C4-2B (cell line): Measurements from ENCODE around the gene TSSC4.
A peak's percentile ranks its signal among the peaks of the same experiment; 100 is the strongest.

Experiments used
- H3K27ac ChIP-seq: fragments of 450-650 bp; 2 replicates; pipeline ENCODE4 v1.5.1; 2017
- CTCF ChIP-seq: fragments of 450-650 bp; conservative IDR thresholded peaks from 2 replicates; pipeline ENCODE4 v1.5.1; 2017; ENCODE audit warnings: mild to moderate bottlenecking
- ZFX ChIP-seq: fragments of 450-650 bp; IDR thresholded peaks from 2 replicates; pipeline ENCODE4 v1.6.1; 2017

The TSSC4 gene

GRCh38 chr11:2400762-2401435 lies 349 bp downstream of the TSSC4 start:
- H3K27ac ChIP-seq = peak overlapping the region; percentile 89
- TF ChIP-seq ZFX (peak; percentile 98; the same call in 1 of the 2 replicates), CTCF (no peak)

DNA sequence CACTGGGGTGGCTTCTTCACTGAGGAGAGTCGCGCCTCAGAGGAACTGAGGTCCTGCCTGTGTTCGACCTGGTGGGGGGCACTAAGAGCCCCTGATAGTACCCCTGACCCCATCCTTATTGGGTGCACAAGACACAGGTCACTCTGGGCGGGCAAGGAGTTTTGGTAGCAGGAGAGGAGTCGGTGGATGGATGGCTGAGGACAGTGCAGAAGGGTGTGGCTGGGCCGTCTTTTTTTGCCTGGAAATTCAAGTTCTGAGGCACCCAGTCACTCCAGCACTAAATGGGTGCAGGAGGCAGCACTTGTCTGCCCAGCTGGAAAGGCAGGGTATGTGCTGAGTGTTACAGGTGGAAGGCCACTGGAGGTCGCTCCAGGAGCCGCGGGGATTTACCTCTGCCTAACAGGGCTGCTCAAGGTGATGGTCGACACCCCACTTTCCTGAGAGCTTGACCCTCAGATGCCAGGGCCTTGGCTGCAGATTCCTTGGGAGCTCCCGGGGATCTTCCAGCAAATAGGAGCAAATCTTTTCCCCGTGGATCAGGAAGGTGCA lies 960 bp downstream of the TSSC4 start:
- H3K27ac ChIP-seq = peak overlapping the region; percentile 89
- TF ChIP-seq ZFX = no peak
- no peak for TF ChIP-seq CTCF

- TF ChIP-seq CTCF = no peak
- TF ChIP-seq ZFX = no peak
- H3K27ac ChIP-seq = peak overlapping the region; percentile 89; the same call in 1 of the 2 replicates
Observed at GRCh38 chr11:2402106-2402505, 1.6 kb downstream of the TSSC4 start.

- TF ChIP-seq ZFX (no peak), CTCF (no peak)
- no peak overlapping the region for H3K27ac ChIP-seq
Observed at GRCh38 chr11:2402890-2403645, 2.5 kb downstream of the TSSC4 start.

- no peak overlapping the region for H3K27ac ChIP-seq
- TF ChIP-seq ZFX (no peak), CTCF (no peak)
Observed at GRCh38 chr11:2404735-2405196, 4.2 kb downstream of the TSSC4 start.

- no peak overlapping the region for H3K27ac ChIP-seq
- TF ChIP-seq CTCF (no peak), ZFX (no peak)
Observed at GRCh38 chr11:2406451-2406850, 5.9 kb downstream of the TSSC4 start.

- H3K27ac ChIP-seq = no peak overlapping the region
- no peak for TF ChIP-seq ZFX
- no peak for TF ChIP-seq CTCF
Observed at GRCh38 chr11:2406878-2407410, 6.4 kb downstream of the TSSC4 start.
